HG03064 (cell line): ENCODE data around the gene OMG.
"Not testable (repeated sequence)": the region's sequence is repeated elsewhere in the genome, so short reads cannot be mapped to it uniquely, and the experiment has no call there.

ENCODE experiments used
- ATAC-seq: cut with Tn5 transposase; IDR thresholded peaks from one replicate; pipeline ENCODE4 v1.9.1; 2021; ENCODE audit warnings: low read depth; ENCODE audit not compliant: unreplicated experiment

OMG gene, protein sequence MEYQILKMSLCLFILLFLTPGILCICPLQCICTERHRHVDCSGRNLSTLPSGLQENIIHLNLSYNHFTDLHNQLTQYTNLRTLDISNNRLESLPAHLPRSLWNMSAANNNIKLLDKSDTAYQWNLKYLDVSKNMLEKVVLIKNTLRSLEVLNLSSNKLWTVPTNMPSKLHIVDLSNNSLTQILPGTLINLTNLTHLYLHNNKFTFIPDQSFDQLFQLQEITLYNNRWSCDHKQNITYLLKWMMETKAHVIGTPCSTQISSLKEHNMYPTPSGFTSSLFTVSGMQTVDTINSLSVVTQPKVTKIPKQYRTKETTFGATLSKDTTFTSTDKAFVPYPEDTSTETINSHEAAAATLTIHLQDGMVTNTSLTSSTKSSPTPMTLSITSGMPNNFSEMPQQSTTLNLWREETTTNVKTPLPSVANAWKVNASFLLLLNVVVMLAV

DNA sequence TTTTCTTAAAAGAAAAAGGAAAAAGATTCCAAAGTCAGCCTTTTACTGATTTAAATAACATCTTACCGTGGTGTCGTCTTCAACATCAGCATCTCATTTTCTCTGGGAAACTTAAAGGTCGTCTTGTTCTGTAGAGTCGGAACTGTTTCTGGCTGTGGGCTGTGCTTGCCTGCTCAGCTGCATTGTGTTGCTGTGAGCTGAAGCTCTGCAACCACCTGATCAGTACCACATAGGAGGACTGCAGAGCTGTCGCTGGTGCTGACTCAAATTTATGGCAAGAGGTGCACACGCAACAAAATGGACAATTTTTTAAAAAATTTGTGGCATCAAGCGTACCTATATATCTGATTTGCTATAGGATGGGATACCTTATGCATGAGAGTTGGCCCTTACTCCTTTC lies at the start of gene OMG:
OMG (minus strand) TSS at position 150 of the 400 bp plus-strand sequence. CDS start 908 bp downstream, outside the sequence.
- no peak for ATAC-seq

DNA sequence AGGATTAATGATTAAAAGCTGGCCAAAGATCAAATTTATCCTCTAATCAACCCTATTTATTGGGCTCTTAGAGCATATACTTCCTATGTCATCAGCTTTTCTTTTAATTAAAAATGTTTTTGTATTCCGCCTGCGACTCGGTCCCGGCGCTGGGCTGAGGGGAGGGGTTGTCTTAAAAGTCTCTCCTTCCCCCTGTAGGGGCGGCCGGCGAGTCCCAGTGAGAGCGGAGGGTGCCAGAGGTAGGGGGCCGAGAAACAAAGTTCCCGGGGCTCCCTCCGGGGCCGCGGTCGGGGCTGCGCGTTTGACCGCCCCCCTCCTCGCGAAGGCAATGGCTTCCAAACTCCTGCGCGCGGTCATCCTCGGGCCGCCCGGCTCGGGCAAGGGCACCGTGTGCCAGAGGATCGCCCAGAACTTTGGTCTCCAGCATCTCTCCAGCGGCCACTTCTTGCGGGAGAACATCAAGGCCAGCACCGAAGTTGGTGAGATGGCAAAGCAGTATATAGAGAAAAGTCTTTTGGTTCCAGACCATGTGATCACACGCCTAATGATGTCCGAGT lies 48.2 kb upstream of the OMG start:
- not testable (repeated sequence) for ATAC-seq

DNA sequence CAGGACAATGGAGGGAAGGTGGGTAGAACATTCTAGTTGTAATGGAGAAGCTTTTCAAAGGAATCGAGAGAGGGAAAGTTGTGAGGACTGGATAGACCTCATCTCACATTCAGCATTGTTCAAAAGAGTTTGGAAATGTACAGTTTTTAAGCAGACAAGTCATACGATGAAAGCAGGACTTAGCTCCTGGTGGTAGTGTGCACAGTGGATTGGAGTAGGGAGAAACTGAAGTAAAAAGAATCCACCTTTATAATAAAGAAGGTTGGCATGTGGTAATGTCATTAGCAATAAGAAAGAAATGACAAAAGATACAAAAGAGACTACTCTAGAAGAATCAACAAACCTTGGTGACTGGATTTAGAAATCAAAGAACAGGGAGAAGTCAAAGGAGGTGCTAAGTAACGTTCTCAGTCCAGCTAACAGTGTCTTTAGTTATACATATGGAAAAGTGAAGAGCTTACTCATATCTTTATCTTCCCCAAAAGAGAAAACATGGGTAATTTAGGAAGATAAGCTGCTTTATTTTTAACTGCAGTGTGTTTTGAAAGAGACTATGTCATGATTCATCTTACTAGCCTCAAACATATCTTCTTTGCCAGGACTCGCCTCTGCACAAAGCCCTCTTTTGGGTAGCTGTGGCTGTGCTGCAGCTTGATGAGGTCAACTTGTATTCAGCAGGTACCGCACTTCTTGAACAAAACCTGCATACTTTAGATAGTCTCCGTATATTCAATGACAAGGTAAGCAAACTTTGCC lies 43.0 kb upstream of the OMG start:
- no peak for ATAC-seq

DNA sequence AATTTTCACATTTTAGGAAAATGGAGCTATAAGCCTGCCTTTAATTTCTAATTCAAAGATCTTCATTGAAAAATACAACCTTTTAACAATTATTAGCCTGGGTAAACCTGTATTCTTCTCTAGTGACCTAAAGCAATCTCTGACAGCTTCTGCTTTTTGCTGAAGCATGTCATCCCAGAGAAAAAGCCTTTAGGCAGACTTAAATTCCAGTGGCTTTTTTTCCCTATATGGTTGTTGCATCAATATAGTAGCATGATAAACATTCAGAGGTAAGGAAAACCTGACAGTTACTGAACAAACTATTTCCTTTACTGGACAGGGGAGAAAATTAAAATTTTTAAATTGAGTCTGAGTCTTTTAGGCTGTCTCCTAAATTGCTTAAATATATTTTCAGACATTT lies 32.2 kb upstream of the OMG start:
- no peak for ATAC-seq

DNA sequence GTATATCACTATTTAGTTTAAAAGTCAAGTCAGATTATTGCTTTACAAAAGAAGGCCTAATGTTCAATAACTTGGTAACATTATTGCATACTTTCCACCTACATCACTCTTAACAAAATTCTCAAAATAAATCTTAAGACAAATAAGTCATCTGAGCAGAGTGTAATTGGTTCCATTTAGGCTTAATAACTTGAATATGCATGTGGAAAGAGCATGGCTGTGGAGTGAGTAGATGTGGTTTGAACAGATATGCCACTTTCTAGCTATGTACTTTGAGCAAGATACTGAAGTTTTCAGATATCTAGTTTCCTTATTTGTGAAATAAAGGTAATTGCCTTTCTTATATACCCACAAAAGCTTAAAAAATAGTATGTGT lies 31.1 kb upstream of the OMG start:
- ATAC-seq: no peak

DNA sequence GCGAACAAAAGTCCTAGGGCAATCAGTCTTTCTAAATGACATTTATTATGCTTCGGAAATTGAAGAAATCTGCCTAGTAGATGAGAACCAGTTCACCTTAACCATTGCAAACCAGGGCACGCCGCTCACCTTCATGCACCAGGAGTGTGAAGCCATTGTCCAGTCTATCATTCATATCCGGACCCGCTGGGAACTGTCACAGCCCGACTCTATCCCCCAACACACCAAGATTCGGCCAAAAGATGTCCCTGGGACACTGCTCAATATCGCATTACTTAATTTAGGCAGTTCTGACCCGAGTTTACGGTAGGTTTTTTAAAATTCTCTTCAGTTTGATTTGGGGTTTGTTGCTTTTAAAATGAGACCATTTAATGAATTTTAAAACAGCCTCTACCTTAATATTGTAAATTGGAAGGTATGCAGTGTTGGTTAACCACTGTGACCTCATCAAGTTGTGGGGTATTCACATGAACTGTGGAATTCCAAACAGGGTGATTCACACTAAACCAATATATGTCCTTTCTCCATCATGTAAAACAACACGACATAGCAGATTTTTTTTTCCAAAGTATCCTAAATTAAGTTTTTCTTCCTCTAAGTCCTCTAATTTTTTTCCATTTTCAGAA lies 30.6 kb upstream of the OMG start:
- ATAC-seq: no peak

DNA sequence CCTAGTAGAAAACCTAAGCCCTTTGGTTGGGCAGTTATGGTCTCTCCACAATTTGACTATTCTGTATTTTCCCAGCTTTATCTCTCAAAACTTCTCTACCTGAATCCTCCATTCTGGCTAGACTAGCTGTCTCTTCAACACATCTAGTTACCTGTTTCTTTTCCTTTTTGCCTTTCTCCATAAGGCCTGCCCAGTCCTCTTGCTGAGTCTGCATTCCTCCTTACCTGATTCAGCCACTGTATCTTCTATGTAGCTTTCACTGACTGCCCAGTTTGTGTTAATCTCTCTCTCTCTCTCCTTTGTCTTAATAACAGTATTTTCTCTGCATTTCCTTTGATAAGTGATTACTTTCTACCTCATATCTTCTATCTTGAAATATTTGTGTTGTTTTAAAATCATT lies 26.5 kb upstream of the OMG start:
- no peak for ATAC-seq

DNA sequence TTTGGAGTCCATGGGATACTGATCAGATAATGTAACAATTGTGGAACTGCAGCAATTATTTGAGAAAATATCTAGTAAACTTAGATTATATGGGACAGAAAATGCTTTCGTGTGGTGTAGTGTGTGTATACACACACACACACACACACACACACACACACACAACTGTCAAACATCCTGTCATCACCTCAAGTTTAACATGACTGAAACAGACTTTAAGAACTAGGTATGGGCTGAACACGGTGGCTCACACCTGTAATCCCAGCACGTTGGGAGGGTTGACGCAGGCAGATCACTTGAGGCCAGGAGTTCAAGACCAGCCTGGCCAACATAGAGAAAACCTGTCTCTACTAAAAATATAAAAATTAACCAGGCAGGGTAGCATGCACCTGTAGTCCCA lies 24.9 kb upstream of the OMG start:
- ATAC-seq: no peak

DNA sequence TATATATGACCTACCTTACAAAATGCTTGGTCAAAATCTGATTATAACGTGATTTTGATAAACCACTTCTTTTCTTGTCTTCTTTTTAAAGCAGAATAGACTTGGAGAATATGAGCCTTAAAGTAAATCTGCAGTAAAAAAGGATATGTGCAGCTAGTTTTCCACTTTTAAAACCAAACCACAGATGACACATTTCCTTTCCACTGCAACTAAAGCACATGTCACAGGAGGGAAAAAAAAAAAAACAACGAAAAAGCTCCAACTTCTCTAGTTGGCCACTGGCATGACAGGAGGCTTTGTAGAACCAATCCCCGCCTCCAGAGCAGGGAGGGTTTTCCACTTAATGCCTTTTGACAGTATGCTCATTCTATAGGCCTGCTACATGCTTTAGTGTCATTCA lies 24.4 kb upstream of the OMG start, which contains the start of gene EVI2A:
EVI2A (minus strand) TSS at position 142 of the 400 bp plus-strand sequence. CDS start 2,609 bp downstream, outside the sequence.
- no peak for ATAC-seq

DNA sequence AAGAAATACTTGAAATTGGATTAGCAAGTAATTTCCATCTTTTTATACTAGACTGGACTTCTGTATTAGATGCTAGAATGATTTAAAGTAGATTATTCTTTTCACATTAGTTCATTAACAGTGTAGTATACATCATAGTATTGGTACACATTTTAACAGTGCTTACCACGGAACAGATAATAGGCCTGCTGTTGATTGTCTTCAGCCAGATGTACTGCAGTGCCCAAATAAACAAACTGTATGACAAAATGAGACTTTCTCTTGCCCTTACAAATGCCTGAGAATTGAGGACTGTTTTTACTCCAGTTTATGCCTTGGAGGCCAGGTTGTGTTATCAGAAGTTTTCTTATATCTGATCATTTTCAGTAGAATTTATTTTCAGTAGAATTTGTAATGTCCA lies 23.8 kb upstream of the OMG start:
- no peak for ATAC-seq

DNA sequence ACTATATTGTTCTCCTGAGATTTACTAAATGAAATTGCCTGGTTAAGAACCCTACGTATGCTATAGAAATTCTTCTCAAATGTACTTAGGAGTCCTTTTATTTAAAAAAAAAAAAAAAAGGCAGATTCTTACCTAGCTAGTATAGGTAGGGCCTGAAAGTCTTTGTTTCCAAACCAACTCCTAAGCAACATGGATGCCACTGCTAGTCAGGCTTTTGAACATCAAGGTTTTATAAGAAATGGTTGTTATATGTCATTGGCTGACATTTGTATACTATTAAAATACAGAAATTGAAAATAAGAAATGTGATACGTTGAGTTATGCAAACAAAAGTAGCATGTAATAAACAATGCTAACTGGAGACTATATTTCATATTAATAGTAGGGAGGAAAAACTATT lies 23.2 kb upstream of the OMG start:
- ATAC-seq: no peak

DNA sequence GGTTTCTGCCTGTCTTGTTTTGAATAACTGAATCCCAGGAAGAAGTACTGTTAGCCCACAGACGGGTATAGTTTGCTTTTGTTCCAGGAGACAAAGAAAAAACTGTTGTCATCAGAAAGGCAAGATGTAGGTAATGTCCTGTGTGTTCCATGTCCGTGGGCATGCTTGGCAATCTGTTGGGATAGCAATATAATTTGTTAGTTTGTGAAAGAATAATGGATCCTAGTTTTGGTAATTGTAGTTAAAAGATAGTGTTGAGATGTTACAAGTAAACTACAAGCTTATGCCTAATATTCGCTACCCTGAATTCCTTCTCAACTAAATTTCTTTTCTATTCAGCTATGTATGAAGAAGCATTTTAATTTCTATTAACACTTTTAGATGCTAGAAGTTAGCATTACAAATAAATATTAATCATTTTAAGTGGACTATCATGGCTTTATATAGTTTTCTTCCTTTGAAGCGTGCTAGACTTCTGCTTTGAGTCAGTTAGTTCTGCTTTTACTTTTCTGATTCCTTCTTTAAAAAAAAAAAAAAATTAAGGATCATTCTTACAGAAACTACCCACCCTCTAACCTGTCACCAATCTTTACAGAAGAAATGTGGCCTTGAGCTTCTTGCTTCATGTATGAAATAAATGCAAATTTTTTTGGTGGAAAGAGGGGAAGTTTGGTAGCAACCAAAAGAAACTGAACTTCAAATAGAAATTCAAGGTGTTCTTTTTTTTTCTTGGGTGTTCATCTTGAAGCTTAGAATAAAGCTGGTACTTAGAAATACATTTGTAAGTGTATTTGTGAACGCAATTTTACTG lies 22.0 kb upstream of the OMG start:
- no peak for ATAC-seq

DNA sequence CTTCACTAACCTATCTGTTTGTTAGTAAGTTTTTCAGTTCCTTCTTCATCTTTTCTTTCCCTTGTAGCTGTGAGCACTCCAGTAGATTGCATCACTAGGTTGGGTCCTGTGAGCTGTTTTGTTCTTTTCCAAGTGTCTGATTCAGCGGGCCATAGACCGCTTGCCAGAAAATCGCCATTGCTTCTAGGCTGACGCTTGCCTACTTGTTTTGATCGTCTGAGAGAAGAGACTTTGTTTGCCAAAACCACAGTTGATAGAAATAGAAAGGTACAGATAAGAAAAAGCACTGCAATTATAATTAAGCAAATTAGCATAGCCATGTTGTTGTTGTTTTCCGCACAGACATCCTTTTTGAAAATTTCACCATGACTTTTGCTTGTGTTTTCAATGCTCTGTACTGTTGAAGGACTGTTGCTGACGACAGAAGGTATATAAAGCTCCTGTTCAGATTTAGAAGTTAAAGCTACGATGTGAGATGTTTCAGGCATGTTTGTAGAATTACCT lies 21.3 kb upstream of the OMG start:
- ATAC-seq: no peak

DNA sequence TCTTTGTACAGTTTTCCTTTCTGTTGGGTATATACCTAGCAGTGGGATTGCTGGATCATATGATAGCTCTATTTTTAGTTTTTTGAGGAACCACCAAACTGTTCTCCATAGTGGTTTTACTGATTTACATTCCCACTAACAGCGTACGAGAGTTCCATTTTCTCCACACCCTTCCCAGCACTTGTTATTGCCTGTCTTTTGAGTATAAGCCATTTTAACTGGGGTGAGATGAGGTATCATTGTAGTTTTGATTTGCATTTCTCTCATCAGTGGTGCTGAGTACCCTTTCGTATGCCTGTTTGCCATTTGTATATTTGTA lies 17.7 kb upstream of the OMG start:
- ATAC-seq: no peak

DNA sequence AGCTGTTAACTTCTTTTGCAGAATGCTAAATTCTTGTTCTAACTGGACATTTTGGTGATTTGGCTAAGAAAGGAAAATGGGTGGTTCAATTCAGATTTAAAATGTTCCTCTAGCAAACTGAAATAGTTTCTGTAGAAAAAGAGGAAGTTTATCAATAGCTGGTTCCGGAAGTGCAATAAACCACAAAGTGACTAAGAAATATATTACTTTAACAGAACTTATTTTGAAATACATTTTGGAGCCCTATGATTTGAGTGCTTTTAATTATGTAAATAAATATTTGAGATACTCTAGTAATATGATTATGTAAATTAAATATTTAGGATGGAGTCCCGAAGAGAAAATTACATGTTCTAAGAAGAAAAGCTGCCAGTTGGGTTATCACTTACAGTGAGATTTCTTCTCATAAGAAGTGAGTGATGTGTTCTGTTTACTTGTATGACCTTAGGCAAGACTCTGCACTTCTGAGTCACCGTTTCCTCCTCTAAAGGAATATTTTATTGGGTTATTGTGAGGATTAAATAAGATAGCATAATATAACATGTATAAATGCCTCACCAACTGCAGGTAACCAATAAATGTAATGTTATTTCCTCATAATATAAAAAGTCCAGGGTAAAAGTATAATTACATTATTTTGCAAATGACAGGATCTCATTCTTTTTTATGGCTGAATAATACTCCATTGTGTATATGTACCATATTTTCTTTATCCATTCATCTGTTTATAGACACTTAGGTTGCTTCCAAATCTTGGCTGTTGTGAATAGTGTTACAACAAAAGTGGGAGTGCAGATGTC lies 17.1 kb upstream of the OMG start, which contains the start of gene EVI2B:
EVI2B (minus strand) TSS at position 73 of the 800 bp plus-strand sequence. CDS start 8,445 bp downstream, outside the sequence.
- ATAC-seq: no peak

DNA sequence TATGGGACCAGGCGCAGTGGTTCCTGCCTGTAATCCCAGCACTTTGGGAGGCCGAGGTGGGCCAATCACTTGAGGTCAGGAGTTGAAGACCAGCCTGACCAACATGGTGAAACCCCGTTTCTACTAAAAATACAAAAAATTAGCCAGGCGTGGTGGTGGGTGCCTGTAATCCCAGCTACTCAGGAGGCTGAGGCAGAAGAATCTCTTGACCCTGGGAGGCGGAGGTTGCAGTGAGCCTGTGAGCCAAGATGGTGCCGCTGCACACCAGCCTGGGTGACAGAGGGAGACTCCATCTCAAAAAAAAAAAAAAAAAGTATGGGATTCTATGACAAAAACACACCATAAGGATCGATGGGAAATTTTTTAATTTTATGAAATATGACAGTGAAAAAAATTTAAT lies 15.2 kb upstream of the OMG start:
- ATAC-seq: not testable (repeated sequence)

DNA sequence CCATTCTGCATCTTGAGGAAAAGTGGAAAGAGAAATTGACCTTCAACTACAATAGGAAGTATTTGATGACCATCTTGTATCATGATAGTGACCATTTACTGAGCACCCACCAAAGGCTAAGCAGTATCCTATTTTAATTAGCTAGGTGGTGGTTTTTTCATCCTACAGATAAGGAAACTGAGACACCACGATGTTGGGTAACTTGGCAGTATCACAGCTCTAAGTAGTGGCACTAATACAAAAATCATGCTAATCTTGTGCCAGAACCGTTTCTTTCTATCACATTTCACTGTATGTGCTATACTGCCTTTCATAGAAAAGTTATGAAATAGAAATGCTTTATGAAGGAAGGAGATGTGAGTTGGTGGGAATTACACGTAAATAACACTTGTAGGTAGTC lies 14.5 kb upstream of the OMG start:
- no peak for ATAC-seq

DNA sequence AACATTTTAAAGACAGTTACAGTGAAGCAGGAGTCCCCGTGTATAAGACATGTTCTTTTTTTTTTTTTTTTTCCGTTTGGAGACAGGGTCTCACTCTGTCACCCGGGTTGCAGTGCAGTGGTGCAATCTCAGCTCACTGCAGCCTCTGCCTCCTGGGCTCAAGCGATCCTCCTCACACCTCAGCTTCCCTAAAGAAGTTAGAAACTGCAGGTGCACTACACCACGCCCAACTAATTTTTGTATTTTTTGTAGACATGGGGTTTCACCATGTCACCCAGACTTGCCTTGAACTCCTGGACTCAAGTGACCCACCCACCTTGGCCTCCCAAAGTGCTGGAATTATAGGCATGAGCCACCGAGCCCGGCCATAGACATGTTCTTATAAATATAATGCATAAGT lies 13.8 kb upstream of the OMG start:
- ATAC-seq: no peak

DNA sequence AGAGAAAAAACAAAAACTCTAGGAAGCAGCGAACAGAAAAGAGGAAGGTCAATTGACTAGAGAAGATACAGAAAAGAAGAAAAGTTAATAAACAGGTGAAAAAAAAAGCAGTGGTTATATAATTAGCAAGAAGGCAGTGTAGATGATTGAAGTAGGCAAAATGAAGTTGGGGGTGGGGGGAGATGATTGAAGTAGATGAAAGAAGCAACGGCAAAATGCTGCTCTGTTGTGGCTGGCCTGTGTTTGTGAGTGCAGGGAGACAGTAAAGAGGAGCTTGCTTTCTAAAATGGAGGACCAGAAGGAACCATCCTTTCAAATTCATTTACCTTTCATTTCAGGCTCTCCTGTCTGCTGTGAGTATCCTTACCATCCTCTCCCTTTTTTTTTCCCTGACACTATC lies 13.2 kb upstream of the OMG start:
- ATAC-seq: no peak
